Measurements from ENCODE around the gene GPI. TPM values are rescaled to one million over a fixed set of nuclear protein-coding genes. Genes with fewer than 3 reads are reported as not detected.

GPI gene
- total RNA-seq, 4 donors from 2014 or later, result 88.1 to 324 (median 150) TPM

DNA sequence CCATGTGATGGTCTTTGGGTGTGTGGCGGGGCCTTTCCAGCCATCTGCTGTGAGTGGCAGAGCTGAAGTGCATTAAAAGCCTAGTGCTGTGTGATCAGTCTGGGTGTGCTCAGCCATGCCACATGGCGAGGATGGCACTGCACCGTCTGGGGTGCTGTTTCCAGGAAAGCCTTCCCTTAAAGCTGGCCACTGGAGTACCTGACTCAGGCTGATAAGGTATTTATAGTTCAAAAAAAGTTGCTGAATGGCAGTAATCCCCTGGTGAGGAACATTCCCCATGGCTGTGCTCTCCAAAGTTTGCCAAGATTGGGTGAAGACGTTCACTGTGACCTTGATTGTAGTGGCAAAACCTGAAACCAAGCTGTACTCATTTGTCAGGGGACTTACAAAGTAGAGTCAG, 6.0 kb downstream of the GPI start:
- TF ChIP-seq, protein P1, sequence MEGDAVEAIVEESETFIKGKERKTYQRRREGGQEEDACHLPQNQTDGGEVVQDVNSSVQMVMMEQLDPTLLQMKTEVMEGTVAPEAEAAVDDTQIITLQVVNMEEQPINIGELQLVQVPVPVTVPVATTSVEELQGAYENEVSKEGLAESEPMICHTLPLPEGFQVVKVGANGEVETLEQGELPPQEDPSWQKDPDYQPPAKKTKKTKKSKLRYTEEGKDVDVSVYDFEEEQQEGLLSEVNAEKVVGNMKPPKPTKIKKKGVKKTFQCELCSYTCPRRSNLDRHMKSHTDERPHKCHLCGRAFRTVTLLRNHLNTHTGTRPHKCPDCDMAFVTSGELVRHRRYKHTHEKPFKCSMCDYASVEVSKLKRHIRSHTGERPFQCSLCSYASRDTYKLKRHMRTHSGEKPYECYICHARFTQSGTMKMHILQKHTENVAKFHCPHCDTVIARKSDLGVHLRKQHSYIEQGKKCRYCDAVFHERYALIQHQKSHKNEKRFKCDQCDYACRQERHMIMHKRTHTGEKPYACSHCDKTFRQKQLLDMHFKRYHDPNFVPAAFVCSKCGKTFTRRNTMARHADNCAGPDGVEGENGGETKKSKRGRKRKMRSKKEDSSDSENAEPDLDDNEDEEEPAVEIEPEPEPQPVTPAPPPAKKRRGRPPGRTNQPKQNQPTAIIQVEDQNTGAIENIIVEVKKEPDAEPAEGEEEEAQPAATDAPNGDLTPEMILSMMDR (IDR thresholded peaks at IDR 0.05; ENCODE audit: low read depth), result no peak

DNA sequence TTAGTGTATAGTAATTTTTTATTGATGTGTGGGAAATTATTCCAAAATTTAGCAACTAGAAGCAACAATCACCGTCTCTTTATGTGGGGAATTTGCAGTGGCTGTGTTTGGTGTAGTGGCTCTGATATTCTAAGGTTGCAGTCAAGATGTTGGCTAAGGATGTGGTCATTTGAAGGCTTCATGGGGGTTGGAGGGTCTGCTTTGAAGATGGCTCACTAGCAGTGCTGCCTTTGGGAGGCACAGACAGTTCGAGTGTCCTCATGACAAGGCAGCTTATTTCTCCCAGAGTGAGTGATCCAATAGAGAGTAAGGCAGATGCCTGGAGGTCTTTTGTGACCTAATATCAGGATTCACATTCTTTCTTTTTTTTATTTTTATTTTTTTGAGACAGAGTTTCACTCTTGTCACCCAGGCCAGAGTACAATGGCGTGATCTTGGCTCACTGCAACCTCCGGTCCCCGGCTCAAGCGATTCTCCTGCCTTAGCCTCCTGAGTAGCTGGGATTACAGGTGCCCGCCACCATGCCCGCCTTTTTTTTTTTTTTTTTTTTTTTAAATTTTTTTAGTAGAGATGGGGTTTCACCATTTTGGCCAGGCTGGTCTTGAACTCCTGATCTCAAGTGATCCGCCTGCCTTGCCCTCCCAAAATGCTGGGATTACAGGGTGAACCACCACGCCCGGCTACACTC, 8.7 kb downstream of the GPI start:
- TF ChIP-seq, protein P1 (IDR thresholded peaks at IDR 0.05; ENCODE audit: low read depth), result no peak

DNA sequence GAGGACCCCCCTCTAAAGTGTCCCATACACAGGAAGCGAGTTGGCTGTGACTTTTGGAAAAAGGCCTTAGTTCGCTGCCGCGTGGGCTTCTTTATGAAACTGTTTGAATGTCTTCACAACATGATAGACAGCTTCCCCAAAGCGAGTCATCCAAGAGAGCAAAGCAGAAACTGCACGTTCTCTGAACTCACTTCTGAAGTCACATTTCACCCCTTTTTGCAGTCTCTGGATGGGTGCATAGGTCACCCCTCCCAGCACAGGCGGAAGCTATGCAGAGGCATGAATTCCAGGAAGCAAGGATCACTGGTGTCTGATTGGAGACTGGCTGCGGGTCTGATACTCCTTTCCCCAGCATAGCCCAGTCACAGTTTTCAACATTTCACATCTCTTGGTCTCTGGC, 10.6 kb downstream of the GPI start:
- TF ChIP-seq, protein P1 (IDR thresholded peaks at IDR 0.05; ENCODE audit: low read depth), result no peak

DNA sequence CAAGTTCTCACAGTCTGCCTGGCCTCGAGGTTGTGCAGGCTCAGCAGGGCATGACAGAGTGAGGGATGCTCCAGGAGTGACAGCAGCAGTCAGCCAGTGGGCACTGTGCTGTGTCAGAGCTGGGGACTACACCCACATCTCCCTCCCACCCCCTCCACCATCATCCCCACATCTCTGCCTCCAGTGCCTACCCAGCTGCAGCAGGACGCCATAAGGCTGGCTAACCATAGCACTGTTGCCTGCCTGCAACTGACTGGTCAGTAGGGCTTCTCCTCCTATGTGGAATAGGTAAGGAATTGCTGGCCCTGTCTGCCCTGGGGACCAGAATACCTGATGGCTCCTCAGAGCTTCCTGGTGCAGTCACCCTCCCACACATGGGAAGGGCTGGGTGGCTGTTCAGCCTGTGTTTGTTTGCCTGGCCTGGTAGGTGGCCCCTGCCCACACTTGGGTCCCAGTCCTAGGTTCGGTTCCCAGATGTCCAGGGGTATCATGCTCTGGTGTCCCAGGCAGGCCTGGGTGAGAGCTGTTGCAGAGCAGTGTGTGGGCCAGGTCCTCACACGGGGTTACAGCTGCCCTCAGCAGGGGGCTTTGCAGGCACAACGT, 15.7 kb downstream of the GPI start:
- TF ChIP-seq, protein P1 (IDR thresholded peaks at IDR 0.05; ENCODE audit: low read depth), result no peak

DNA sequence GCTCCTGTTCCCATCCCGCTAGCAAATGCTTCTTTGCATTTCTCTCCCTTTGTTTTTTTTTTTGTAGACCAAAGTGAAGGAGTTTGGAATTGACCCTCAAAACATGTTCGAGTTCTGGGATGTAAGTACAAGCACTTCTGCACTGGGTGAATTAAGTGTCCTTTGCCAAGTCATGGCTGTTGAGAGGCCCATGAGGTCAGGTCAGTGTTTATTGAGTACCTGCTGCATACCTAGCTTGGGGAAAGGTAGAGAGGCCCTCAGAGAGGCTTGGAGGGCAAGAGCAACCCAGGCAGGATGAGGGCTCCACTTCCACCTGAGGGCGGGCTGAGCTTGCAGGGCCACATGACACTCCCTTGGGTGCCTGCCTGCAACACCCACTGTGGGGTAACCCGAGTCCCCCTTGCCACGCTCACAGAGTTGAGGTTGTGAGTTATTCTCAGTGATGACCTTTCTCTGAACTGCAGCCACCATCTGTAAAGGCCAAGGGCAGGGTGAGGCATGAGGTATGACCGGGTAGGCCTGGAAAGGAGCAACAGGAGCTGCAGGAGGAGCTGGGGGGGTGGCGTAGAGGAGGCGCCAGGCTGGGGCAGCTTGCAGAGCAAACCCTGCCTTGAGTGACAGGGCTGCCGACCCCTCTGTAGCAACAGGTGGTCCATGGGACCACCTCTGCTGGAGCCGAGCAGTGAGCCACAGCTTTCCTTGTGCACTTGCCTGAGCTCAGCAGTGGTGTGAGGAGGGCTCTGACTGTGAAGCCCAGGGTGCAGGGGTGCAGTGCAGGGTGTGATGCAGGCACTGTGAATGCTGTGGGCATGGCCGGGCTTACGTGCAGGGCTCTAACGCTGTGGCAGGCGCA, 16.6 kb downstream of the GPI start:
- TF ChIP-seq, protein P1 (IDR thresholded peaks at IDR 0.05; ENCODE audit: low read depth), result no peak

DNA sequence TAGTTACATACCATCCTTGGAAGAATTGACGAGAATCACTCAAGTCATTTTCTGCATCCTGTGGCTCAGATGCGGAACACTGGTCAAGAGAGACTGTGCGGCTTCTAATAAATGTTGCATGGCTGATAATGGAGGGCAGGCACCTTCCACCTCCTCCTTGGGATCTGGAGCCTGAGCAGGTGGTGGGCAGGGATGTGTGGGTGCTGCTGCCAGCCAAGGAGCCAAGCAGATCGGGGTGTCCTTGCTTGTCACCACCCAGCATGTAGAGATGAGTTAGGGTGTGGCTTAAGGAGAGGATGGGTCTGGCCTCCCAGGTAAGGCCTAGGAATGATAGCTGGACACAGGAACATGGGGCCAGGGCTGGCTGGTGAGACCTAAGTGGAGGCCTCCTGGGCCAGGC, 17.5 kb downstream of the GPI start:
- TF ChIP-seq, protein P1 (IDR thresholded peaks at IDR 0.05; ENCODE audit: low read depth), result no peak

DNA sequence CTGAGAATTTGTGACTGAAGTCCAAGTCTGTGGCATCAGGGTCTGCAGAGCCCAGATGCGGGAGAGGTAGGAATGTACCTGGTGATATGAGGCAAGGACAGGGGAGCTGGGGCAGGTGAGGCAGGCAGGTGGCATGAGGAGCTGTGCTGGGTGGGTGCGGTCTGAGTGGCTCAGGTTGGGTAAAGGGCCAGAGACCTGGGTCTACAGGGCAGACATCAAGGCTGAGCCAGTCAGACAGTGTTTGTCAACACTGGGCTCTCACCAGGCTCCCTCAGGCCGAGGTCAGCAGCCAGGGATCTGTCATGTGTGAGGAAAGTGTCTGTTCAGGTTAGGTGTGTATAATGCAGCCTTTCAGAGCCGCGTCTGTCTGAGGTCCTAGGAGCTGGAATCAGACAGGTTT, 18.6 kb downstream of the GPI start:
- TF ChIP-seq, protein P1 (IDR thresholded peaks at IDR 0.05; ENCODE audit: low read depth), result no peak
